Heart left ventricle (tissue), 13 donors: ENCODE measurements around the gene SCN9A.

Source experiments
- CTCF ChIP-seq, 12 donors: fragments of 200-600 bp; sonication (generic) in 4 of 12; IDR thresholded peaks; one replicate each; pipeline versions ENCODE4 v1.5.0 to v1.8.0; 2018 to 2022; ENCODE audit warnings: antibody characterized with exemption in 12 of 12, mild to moderate bottlenecking in 5 of 12
- POLR2A ChIP-seq, 2 donors: fragments of 450-650 bp; IDR thresholded peaks; one replicate each; pipeline ENCODE4 v1.6.1; 2017; ENCODE audit warnings: antibody characterized with exemption in 2 of 2, mild to moderate bottlenecking in 2 of 2, moderate library complexity in 2 of 2
- donor health status: ischemic (EF 13 %, LVEDD 7.1; RV severe dilation, severe dysfunction).
- donor health status: DM: no; HTN: yes; CAD: no.
- donor health status: DM: no; HTN: no; CAD: no.
- donor health status: ischemic (EF 25% LVEDD 6.9; RV normal size, moderate dysfunction).
- donor health status: ischemic (EF 25% LVEDD 5.7; RV mildly dilated, moderate dysfunction).
- donor health status: ischemic (EF 35%, LVEDD 5.7; RV mildly dilated, moderate dysfunction).
- donor health status: nonischemic (EF 11% LVEDD 7.7; RV severe dilation, severe dysfunction).
- donor health status: DM: yes; HTN: yes; CAD: no.
- donor health status: PGD.
- donor health status: ischemic (EF 29% LVEDD 5.4; RV normal size, mild dysfunction).
- donor health status: nonischemic (EF 23%, LVEDD 6.1; RV moderate dilation, normal function).

DNA sequence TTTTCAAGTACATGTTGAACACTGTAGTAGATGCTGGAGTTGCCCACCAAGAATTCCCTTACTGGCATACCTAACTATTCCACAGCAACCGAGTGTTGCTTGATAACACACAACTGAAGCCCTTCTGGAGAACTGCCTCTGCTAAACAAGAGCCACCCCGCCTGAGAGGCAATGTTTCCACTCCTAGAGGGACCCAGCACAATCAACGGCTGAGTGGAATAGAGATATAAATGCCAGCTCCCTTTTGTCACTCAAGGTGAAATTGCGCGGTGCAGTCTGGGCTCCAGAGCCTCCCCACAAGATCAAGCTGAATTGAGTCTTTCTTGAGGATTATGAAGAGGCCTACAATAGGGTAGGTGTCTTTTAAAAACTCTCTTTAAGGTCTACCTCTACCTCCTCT is 49.1 kb upstream of the SCN9A start:
- TF ChIP-seq CTCF (IDR thresholded peaks at IDR 0.05) (no peak), POLR2A (IDR thresholded peaks at IDR 0.05) (no peak)
